Retinal pigment epithelial cell (primary cell): Measurements from ENCODE around the gene GJB1.

ENCODE experiments used
- DNase-seq: peaks from one replicate; pipeline ENCODE4 v3.0.0-alpha.2; 2010; ENCODE audit warnings: low read depth
- H3K4me3 ChIP-seq: 2 replicates; pipeline ENCODE4 v1.5.1; 2011; ENCODE audit warnings: mild to moderate bottlenecking, low read length, control low read depth, moderate library complexity
- TF ChIP-seq, protein P1 (sequence below): conservative IDR thresholded peaks from 2 replicates; pipeline ENCODE4 v1.5.1; 2011; ENCODE audit warnings: low read depth, low read length, control low read depth, inconsistent platforms

The GJB1 gene

DNA sequence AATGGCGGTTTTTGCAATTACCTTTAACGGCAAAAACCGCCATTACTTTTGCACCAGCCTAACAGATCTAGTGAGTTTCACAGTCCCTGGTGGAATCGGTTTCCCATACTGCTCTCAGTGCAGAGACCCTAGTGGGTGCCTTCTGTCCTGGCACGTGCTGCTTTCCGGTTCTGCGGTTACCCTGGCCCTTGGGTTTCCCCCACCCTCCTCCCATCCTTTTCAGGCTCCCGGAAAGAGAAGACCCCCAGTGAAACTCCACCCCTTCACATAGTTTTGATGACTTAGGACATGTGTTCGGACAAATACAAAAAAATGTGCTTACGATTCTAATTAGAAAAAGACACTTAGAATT lies 41.5 kb upstream of the GJB1 start:
- DNase-seq = no peak
- TF ChIP-seq, protein P1, sequence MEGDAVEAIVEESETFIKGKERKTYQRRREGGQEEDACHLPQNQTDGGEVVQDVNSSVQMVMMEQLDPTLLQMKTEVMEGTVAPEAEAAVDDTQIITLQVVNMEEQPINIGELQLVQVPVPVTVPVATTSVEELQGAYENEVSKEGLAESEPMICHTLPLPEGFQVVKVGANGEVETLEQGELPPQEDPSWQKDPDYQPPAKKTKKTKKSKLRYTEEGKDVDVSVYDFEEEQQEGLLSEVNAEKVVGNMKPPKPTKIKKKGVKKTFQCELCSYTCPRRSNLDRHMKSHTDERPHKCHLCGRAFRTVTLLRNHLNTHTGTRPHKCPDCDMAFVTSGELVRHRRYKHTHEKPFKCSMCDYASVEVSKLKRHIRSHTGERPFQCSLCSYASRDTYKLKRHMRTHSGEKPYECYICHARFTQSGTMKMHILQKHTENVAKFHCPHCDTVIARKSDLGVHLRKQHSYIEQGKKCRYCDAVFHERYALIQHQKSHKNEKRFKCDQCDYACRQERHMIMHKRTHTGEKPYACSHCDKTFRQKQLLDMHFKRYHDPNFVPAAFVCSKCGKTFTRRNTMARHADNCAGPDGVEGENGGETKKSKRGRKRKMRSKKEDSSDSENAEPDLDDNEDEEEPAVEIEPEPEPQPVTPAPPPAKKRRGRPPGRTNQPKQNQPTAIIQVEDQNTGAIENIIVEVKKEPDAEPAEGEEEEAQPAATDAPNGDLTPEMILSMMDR = no peak
- H3K4me3 ChIP-seq = peak overlapping the region; percentile 54

DNA sequence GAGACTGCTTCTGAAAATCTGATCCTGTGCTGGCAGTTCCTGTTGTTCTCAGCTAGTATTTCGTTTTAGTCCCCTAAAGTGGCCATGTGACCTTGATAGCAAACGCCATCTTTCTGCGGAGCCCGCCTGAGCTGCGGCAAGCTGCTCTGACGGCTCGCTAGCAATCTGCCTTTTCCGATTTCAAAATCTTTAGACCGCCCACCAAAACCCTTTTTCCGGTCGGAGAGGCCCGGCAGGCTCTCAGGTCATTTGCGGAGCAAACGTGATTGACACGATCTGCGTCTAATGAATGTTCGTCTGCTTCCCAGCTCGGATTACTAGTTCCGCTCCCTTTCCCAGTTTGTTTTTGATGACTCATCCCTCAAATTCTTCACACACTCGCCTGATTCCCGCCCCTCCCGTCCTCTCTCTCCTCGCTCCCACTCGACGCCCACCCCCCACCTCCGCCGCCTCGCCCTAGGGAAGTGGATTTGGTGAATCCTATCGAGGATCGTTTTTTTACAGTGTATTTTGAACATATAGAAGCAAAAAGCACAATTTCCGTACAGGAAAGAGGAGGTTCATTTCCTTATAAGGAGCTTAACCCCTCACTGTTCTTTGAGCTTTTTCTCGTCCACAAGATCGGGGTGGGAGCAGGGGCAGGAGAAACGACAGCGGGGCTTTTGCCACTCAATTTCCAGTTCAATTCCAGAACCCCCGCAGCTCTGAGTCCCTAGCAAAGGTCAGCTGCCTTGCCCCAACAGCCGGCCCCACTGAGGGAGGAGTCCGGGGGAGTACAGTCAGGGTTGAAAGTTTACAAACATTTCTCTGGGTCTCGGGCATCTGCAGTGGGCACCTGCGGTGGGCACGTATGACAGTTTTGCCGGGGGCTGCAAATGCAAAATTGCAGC lies 40.9 kb upstream of the GJB1 start:
- peak overlapping the region; percentile 54 for H3K4me3 ChIP-seq
- peak; percentile 91 for DNase-seq
- TF ChIP-seq, protein P1 = no peak

DNA sequence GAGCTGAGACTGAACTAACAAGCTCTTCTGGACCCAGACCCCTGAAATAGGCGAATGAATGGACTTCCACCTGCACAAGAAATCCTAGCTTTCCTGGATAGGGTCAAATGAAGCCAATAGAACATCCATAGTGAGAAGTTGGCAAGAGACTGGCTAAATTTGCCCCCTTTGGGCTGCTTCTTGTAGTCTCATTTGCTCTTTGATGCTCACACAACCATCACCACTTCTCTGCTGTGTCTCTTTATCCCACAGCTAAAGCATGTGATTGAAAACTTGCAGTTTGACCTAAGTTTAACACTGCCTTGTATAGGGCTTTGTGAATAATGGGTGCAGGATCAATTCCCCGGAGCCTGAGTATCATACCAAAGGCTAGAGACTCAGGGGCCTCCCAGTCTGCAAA lies 40.2 kb upstream of the GJB1 start:
- no peak overlapping the region for H3K4me3 ChIP-seq
- TF ChIP-seq, protein P1 = no peak
- DNase-seq = no peak

DNA sequence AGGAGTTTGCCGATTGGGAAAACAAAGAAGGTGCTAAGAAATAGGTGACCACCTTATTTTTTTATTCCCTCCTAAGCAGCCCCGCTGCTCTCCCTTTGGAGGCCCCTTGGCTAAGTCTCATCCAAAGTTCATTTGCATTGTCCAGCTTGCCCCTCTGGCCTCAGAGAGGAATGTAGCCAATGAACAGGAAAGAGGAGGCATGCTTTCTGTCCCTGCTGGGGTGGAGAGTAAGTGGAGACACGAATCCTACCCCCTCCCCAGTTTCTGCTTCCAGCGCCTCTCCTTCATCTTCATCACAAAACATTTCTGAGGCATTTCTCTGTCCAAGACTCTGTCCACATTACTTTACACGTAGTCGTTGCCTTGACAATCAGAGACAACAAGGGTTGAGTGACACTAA lies 39.7 kb upstream of the GJB1 start:
- TF ChIP-seq, protein P1 = no peak
- no peak overlapping the region for H3K4me3 ChIP-seq
- no peak for DNase-seq

DNA sequence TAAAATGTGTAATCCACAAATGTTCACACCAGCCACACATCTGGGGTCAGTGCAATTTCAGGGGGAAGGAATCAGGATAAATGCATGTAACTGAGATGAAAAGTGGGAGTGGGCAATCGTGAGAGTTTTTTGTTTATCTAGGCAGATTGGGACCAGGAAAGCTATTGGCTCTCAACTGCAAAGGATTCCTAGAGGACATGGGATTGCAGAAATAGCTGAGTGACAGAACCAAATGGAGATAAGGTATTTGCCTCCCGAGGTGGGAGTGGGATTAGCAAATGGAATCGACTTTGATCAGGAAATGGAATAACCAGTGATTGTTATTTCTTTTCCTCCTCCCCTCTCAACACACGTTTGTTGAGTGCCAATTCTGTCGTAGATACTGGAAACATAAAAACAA lies 38.9 kb upstream of the GJB1 start:
- no peak for DNase-seq
- H3K4me3 ChIP-seq = no peak overlapping the region
- TF ChIP-seq, protein P1 = no peak

DNA sequence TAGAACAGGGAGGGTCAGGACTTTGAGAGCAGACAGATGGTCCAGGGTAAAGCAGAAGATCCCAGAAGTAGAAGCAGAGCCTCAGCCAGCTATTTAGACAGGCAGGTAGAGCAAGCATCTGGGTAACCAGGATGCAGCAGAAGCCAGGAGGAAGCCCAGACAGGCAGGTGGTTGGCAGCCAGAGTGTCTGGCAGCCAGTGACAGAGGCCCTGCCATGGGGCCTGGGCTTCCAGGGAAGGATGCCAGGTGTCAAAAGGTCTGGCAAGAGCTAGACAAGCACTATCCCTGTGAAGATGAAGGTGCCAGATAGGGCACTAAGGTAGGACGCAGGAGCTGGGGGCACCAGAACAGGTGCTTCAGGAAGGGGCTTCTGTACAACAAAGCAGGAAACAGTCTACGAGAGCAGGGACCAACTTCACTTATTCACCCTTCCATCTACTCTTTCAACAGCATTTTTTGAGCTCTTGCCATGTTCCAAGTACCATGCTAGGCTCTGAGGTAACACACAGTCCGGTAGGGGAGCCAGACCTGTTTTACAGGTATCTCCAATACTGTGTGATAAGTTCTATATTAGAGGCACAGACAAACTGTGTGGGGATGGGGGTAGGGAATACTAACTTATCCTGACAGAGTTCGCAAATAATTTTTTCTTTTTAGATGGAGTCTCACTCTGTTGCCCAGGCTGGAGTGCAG lies 38.1 kb upstream of the GJB1 start:
- TF ChIP-seq, protein P1 = no peak
- H3K4me3 ChIP-seq = no peak overlapping the region
- no peak for DNase-seq

DNA sequence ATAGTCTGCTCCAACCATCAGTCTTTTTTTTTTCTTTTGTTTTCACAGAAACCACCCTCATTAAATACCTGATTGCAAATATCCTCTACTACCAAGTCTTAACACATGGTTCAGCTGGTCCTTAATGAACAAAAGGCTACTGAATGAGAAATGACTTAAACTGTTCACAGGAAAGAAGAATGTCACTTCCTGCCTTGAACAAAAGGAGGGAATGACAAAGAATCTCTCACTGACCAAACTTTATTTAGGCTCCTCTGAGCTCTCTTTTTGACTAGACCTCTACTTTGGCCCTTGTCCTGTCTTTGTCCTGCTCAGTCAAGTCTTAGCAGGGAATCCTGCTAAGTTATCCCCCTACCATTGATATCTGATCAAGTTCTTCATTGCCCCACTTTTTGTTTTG lies 31.8 kb upstream of the GJB1 start:
- DNase-seq = no peak
- TF ChIP-seq, protein P1 = no peak
- H3K4me3 ChIP-seq = no peak overlapping the region
